GM12865 (cell line): ENCODE measurements around the gene EMC1.

Source experiments
- DNase-seq: peaks from one replicate; pipeline ENCODE4 v3.0.0; 2010; ENCODE audit warnings: low read depth
- H3K4me3 ChIP-seq: 2 replicates; pipeline ENCODE4 v1.5.1; 2011; ENCODE audit warnings: mild to moderate bottlenecking, low read depth, low read length, control low read depth
- CTCF ChIP-seq: IDR thresholded peaks from 2 replicates; pipeline ENCODE4 v1.5.1; 2011; ENCODE audit warnings: low read length, control low read depth, low read depth, inconsistent platforms; ENCODE audit not compliant: insufficient read depth; ENCODE audit errors: missing control alignments

The EMC1 gene

GRCh38 chr1:19179597-19180264 lies 71.6 kb downstream of the EMC1 start:
- TF ChIP-seq CTCF: peak; percentile 30
- peak; percentile 38 for DNase-seq
- no peak overlapping the region for H3K4me3 ChIP-seq

GRCh38 chr1:19178734-19179398 lies 72.5 kb downstream of the EMC1 start:
- no peak overlapping the region for H3K4me3 ChIP-seq
- no peak for DNase-seq
- no peak for TF ChIP-seq CTCF

GRCh38 chr1:19177811-19178210 lies 73.5 kb downstream of the EMC1 start:
- DNase-seq: no peak
- TF ChIP-seq CTCF: no peak
- H3K4me3 ChIP-seq: no peak overlapping the region

DNA sequence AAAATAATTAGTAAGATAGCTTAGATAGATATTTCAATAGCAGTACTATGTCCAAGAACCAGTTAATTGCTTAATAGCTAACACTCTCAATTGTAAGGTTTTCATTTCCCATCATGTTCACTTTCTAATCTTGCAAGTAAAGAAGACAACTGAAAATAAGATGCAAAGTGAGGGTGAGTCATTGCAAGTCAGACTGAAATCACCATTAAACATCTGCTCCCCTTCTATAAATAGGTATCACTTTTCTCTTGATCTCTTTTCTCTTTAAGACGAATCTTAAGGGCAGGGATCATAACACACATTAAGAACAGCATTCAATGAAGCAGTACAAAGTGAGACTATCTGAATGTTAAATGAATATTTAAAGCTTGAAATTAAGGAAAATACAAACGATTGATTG lies 81.7 kb downstream of the EMC1 start:
- DNase-seq: peak; percentile 76
- TF ChIP-seq CTCF: no peak
- no peak overlapping the region for H3K4me3 ChIP-seq

DNA sequence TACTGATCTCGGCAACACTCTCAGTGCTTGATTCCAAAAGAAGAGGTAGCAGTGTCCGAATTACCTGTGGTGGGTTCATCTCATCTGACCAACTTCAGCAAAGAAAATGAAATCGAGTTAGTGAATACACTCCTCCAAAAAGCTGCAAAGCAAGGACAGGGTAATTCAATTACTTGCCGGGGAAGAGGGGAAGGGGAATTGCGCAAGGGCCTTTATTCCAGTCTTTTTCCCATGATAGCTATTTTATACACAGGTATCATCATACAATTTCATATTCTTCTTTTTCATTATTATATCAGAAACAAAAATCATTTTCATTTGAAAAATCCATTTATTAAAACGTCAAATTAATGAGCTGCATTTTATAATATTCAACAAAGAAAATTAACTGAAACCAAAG lies 84.2 kb downstream of the EMC1 start:
- no peak for TF ChIP-seq CTCF
- DNase-seq: no peak
- H3K4me3 ChIP-seq: no peak overlapping the region

GRCh38 chr1:19166066-19166465 lies 85.3 kb downstream of the EMC1 start:
- peak; percentile 35 for DNase-seq
- TF ChIP-seq CTCF: no peak
- no peak overlapping the region for H3K4me3 ChIP-seq
